NCI-H82 treated with DMSO at 0.1 percent for 48 hours (cell line): ENCODE results near the gene TANGO6.

Experiments
- DNase-seq: peaks from one replicate; lab custom pipeline; 2025; ENCODE audit not compliant: unreplicated experiment; lab: John Stamatoyannopoulos, UW

The TANGO6 gene

DNA sequence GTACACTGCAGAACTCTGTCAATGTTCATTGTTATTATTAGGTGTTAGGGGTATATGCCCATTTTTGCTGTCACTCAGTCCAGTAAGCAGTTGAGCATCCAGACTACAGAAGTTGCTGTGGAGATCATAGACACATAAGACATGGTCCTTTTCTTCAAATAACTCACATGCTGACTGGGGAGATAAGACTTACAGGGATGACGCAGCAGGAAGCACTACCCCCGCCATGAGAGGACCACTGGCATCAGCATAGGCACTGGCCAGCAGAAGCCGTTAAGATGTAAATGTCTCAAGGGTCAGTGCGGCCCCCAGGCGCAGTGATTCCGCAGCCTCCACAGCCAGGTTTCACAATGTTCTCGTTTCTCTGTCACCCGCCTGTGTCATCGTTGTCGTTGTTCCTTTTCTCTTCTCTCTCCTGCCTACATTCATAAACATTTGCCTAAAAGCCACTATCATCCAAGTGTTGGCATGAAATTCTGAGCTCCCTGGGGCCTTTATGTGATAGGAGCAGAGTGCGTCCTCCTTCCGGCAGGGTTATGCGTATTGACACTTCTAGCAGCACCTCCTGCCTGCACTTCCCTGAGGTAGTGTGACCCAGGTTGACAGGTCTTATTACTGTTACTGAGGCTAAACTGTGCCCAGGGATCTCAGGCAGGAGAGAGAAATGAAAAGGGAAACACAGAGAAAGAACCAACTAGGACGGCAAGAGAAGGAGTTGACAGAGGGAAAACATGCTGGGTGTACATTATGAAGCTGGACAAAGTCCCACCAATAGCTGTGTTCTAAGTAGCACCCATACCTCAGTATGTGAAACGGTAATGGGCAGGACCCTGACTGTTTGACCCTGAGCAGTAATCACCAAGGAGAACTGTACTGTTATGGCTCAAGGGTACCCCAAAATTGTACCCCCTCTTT is 17.9 kb downstream of the TANGO6 start:
- no peak for DNase-seq

GRCh38 chr16:68866933-68867332 is 23.6 kb downstream of the TANGO6 start:
- DNase-seq: no peak

GRCh38 chr16:68869492-68870088 is 26.3 kb downstream of the TANGO6 start:
- no peak for DNase-seq

- DNase-seq: no peak
These were observed 30.5 kb downstream of the TANGO6 start for GRCh38 chr16:68873635-68874471.

GRCh38 chr16:68875871-68876270 is 32.5 kb downstream of the TANGO6 start:
- no peak for DNase-seq

GRCh38 chr16:68883685-68884084 is 40.4 kb downstream of the TANGO6 start:
- DNase-seq: no peak

GRCh38 chr16:68884401-68884800 is 41.1 kb downstream of the TANGO6 start:
- DNase-seq: no peak

GRCh38 chr16:68884861-68885720 is 41.8 kb downstream of the TANGO6 start:
- no peak for DNase-seq

- DNase-seq: no peak
These were observed 43.8 kb downstream of the TANGO6 start for GRCh38 chr16:68887107-68887506.

- DNase-seq: no peak
These were observed 46.3 kb downstream of the TANGO6 start for GRCh38 chr16:68889508-68890150.

DNA sequence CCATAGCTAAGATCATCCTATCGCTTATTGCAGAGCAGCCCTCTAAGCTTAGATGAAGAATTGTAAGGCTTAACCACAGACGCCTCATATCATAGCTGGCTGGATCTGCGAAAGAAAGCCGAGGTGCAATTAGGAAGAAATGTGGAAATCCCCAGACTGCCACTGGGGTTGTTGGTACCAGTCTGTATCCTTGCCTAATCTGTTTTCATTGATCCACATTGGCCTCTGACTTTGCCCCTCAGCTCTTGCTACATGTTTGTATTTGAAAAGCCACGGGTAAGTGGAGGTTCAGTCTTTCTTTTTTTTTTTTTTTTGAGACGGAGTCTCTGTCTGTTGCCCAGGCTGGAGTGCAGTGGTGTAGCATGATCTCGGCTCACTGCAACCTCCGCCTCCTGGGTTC is 48.9 kb downstream of the TANGO6 start:
- DNase-seq: no peak

DNA sequence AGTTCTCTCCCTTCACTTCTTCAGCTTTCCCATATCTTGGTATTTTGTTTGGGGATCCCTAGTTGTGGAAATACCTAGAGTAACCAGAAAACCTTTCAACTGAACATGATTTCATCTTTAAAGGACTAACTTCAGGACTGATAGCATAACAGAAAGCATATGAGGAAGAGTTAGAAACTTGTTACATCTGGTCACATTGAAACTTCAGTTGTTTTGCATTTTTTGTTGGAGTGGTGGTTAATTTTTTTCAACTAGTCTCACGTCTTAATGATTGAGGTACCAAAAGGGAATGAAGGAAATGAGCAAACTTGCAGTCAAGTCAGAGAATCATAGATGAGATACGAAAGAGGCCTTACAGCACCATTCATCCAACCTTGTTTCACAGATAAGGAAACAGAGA is 49.6 kb downstream of the TANGO6 start:
- DNase-seq: no peak

DNA sequence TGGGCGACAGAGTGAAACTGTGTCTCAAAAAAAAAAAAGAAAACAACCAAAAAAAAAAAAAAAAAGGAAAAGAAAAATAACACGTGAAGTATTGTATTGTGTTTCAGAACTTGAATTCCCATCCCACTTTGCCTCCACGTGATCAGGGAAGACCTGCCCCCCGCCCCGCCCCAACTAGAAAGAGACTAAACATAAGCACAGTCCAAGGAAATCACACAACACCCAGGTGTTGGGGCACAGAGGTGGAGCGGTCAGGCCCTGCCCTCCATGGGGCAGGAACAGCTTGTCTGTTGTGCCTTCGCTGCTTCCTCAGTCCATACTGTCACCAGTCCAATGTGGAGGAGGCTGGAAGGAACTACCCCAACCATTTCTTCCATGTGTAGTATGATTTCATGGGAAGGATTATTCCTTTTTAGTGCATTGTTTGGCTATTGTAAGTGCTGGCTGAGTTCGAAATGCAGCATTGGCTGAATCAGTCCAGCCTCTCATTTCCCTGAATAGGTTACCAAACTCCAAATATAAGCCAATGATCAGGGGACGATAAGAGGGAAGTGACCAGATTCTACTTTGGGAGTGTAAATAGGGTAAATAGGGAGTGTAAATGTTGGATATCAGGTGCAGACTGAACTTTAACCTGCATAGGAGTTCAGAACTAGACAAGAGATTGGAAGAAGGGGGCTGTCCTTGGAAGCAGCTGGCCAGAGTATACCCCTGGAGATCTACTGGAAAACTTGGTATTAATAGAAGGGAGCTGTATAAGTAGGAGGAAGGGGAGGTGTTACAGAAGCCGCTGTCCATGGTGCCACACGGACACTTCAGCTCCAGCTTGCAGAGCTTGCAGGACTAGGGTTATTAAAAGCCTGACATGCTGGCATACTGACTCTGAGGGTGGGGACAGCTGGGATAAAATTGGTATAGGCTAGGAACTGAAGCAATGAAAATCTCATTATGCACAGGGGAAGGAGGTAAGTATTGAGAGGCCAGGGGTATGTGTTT is 50.7 kb downstream of the TANGO6 start:
- peak; percentile 80 for DNase-seq

DNA sequence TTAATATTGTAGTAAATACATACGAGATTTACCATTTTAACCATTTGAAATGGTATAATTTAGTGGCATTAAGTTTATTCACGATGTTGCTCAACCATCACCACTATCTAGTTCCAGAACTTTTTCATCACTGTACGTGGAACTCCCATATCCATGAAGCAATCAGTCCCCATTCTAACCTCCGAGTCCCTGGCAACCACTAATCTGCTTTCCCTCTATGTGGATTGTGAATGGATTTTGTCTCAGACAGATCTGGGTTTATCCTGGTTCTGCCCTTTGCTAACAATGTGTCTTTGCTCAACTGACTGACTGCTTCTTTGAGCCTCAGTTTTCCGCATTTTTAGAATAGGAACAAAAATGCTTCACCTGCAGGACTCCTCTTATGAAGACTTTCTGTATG is 51.4 kb downstream of the TANGO6 start:
- DNase-seq: peak; percentile 84

DNA sequence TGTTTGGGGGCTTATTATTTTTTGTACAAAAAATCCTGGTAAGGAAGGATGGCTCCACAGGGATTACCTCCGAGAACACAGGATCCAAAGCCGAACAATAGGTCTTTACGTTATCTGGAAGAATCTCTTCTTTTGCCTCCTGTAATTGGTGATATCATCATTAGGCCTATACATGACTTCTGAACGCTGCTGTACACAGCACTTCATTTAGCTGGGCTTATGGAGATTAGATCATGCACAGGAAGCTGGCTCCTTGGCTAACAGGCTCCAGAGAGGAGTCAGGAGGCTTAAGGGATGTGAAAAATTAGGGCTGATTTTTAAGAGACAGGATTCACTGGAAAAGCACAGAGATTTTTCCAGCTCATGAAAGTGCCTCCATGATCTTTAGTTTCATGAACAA is 54.7 kb downstream of the TANGO6 start:
- DNase-seq: peak; percentile 48

DNA sequence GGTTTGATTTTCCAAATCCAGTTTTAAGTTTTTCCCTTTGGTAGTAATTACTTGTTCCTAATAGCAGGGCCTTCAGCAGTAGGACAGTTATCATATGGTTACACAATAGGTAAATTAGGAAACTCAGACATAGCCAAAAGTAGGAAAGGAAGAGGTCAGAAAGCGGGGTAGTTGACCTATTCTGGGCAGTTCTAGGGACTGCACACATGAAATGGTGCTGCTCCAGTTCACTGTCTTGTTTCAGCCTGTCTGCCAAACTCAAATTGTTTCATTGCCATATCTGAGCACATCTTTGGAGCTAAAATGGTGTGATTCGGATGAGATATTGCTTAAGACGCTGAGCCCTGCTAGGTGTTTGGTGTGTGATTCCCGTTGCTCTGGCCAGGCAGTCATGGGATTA is 56.7 kb downstream of the TANGO6 start:
- no peak for DNase-seq

GRCh38 chr16:68902003-68902968 is 59.0 kb downstream of the TANGO6 start:
- DNase-seq: peak; percentile 71

- DNase-seq: no peak
These were observed 59.6 kb downstream of the TANGO6 start for GRCh38 chr16:68902969-68903345.
